Spleen (tissue), 7 donors: ENCODE data around the gene SNX1.

Source experiments
- CTCF ChIP-seq, 11 experiments: fragments of 200-600 bp in 7 of 11; fragments of 450-650 bp in 4 of 11; sonication (generic) in 4 of 11; IDR thresholded peaks in 8 of 11; conservative IDR thresholded peaks in 3 of 11; 1 replicate in 7 of 11; 2 replicates in 4 of 11; pipeline versions ENCODE4 v1.4.0 to v1.8.0; 2016 to 2021; ENCODE audit warnings: antibody characterized with exemption in 11 of 11, inconsistent platforms in 4 of 11, mild to moderate bottlenecking in 1 of 11
- POLR2AphosphoS5 ChIP-seq, 3 donors: sonication (generic); formaldehyde crosslinking; IDR thresholded peaks; one replicate each; pipeline ENCODE4 v1.5.1; 2017; ENCODE audit warnings: antibody characterized with exemption in 3 of 3
- donor health status: DM: no; HTN: no; CAD: no; lungs with moderate emphysema.
- donor health status: DM: no; HTN: no; CAD: no.
- donor health status: DM: no; HTN: no; CAD: no.

GRCh38 chr15:64156652-64157331 lies 61.0 kb downstream of the SNX1 start:
- TF ChIP-seq CTCF (IDR thresholded peaks at IDR 0.05 in 8 of 11, conservative IDR thresholded peaks at IDR 0.05 in 3 of 11), result no peak
- peak in 1 of 3 donors; percentile 8 for TF ChIP-seq POLR2AphosphoS5 (IDR thresholded peaks at IDR 0.05)
